ENCODE results near the gene PWWP2B.

Gene PWWP2B

GRCh38 chr10:132466520-132467463, 69.8 kb downstream of the PWWP2B start:
- DNase-seq (ENCODE audit: low read depth): no peak
- TF ChIP-seq CTCF (conservative IDR thresholded peaks at IDR 0.05; ENCODE audit: control insufficient read depth, insufficient read depth, low read depth, low read length): no peak
- no peak overlapping the region for H3K4me3 ChIP-seq (ENCODE audit: control insufficient read depth, low read depth, low read length)

Measured in fibroblast of mammary gland (primary cell).